ENCODE results near the gene TDP1. TPM values are rescaled to one million over a fixed set of nuclear protein-coding genes. Genes with fewer than 3 reads are reported as not detected.

TDP1 gene
- total RNA-seq, 1 experiment from 2014 or later: 23.9 TPM

- no TSS peak for BruUV-seq (replicated peaks)
- ATAC-seq (no peak), DNase-seq (ENCODE audit: low read depth, low spot score) (no peak)
- CTCF ChIA-PET: no interaction called here
- POLR2A ChIA-PET: no interaction called here
- Histone ChIP-seq H3K4me3 (ENCODE audit: low read depth in 2 of 2, low read length in 2 of 2) (no peak overlapping the region), H3K27ac (ENCODE audit: low read length) (no peak overlapping the region), H3K4me1 (ENCODE audit: control insufficient read depth, insufficient read depth, low read length) (no peaks in the 10 kb centered on the region), H3K27me3 (ENCODE audit: control insufficient read depth, insufficient read depth, low read length) (no peaks in the 10 kb centered on the region), H3K9me3 (ENCODE audit: control insufficient read depth, insufficient read depth, low read depth, low read length) (no peaks in the 10 kb centered on the region), H3K36me3 (ENCODE audit: control insufficient read depth, insufficient read depth, low read length) (peaks cover 13% of the 10 kb centered on the region)
- no peak for TF ChIP-seq REST (IDR thresholded peaks at IDR 0.05; ENCODE audit: insufficient read depth in 1 of 2, low read depth in 2 of 2, low read length in 1 of 2)
- TF ChIP-seq POLR2AphosphoS5 (IDR thresholded peaks at IDR 0.05; ENCODE audit: low read depth, low read length): no peak
- TF ChIP-seq CTCF (IDR thresholded peaks at IDR 0.05): no peak
- TF ChIP-seq TCF7L2 (IDR thresholded peaks at IDR 0.05; ENCODE audit: low read depth, low read length): no peak
- TF ChIP-seq SIN3A (IDR thresholded peaks at IDR 0.05; ENCODE audit: borderline replicate concordance, insufficient read depth, low read depth, low read length): no peak
- in situ Hi-C loops (cut with HindIII; ENCODE audit: low pct_unique_long_range_greater_than_20kb, low sequenced_read_pairs): no loop called here
- intact Hi-C loops (cut with micrococcal nuclease; ENCODE audit: unreplicated experiment): no loop called here
These were observed 34.5 kb downstream of the TDP1 start for GRCh38 chr14:89990218-89990617.

- in situ Hi-C loops (cut with HindIII; ENCODE audit: low pct_unique_long_range_greater_than_20kb, low sequenced_read_pairs): no loop called here
- ATAC-seq (no peak), DNase-seq (ENCODE audit: low read depth, low spot score) (no peak)
- ChIA-PET POLR2A (no interaction called here), CTCF (no interaction called here)
- Histone ChIP-seq H3K4me1 (ENCODE audit: control insufficient read depth, insufficient read depth, low read length) (no peaks in the 10 kb centered on the region), H3K9me3 (ENCODE audit: control insufficient read depth, insufficient read depth, low read depth, low read length) (no peaks in the 10 kb centered on the region), H3K4me3 (ENCODE audit: low read depth in 2 of 2, low read length in 2 of 2) (no peak overlapping the region), H3K27me3 (ENCODE audit: control insufficient read depth, insufficient read depth, low read length) (no peaks in the 10 kb centered on the region), H3K27ac (ENCODE audit: low read length) (no peak overlapping the region), H3K36me3 (ENCODE audit: control insufficient read depth, insufficient read depth, low read length) (peaks cover 17% of the 10 kb centered on the region)
- BruUV-seq (replicated peaks): no TSS peak
- TF ChIP-seq REST (IDR thresholded peaks at IDR 0.05; ENCODE audit: insufficient read depth in 1 of 2, low read depth in 2 of 2, low read length in 1 of 2) (no peak), CTCF (IDR thresholded peaks at IDR 0.05) (no peak), POLR2AphosphoS5 (IDR thresholded peaks at IDR 0.05; ENCODE audit: low read depth, low read length) (no peak), SIN3A (IDR thresholded peaks at IDR 0.05; ENCODE audit: borderline replicate concordance, insufficient read depth, low read depth, low read length) (no peak), TCF7L2 (IDR thresholded peaks at IDR 0.05; ENCODE audit: low read depth, low read length) (no peak)
- intact Hi-C loops (cut with micrococcal nuclease; ENCODE audit: unreplicated experiment): no loop called here
These were observed 35.0 kb downstream of the TDP1 start for GRCh38 chr14:89990623-89991275.
